ENCODE data around the gene MAP3K3.

The MAP3K3 gene

GRCh38 chr17:63694950-63695773 is 72.9 kb downstream of the MAP3K3 start:
- DNase-seq = peak; percentile 22

GRCh38 chr17:63695889-63696288 is 73.7 kb downstream of the MAP3K3 start:
- no peak for DNase-seq

- DNase-seq = peak; percentile 56
Observed at GRCh38 chr17:63696381-63696961, 74.3 kb downstream of the MAP3K3 start.

- DNase-seq = peak; percentile 89
Observed at GRCh38 chr17:63697341-63698286, 75.4 kb downstream of the MAP3K3 start.

- DNase-seq = no peak
Observed at GRCh38 chr17:63698381-63698885, 76.2 kb downstream of the MAP3K3 start.

GRCh38 chr17:63698886-63699637 is 76.8 kb downstream of the MAP3K3 start:
- DNase-seq = peak; percentile 95

- DNase-seq = peak; percentile 89
Observed at GRCh38 chr17:63699638-63700527, 77.7 kb downstream of the MAP3K3 start, which contains the start of gene LIMD2. TSS of gene LIMD2 (minus strand) at chr17:63700125. CDS start at chr17:63699298, 827 bp downstream.

- DNase-seq = peak; percentile 58
Observed at GRCh38 chr17:63700528-63701455, 78.6 kb downstream of the MAP3K3 start.

GRCh38 chr17:63701456-63701820 is 79.2 kb downstream of the MAP3K3 start:
- no peak for DNase-seq

GRCh38 chr17:63701868-63702720 is 79.9 kb downstream of the MAP3K3 start:
- DNase-seq = peak; percentile 83

GRCh38 chr17:63702721-63703015 is 80.5 kb downstream of the MAP3K3 start:
- DNase-seq = no peak

GRCh38 chr17:63703029-63703428 is 80.8 kb downstream of the MAP3K3 start:
- DNase-seq = no peak

GRCh38 chr17:63703556-63704258 is 81.5 kb downstream of the MAP3K3 start:
- no peak for DNase-seq

- DNase-seq = no peak
Observed at GRCh38 chr17:63704259-63704576, 82.0 kb downstream of the MAP3K3 start.

- DNase-seq = no peak
Observed at GRCh38 chr17:63704836-63705235, 82.6 kb downstream of the MAP3K3 start.

- DNase-seq = no peak
Observed at GRCh38 chr17:63705657-63706056, 83.4 kb downstream of the MAP3K3 start.

GRCh38 chr17:63706336-63707082 is 84.3 kb downstream of the MAP3K3 start:
- no peak for DNase-seq

- no peak for DNase-seq
Observed at GRCh38 chr17:63707151-63707550, 84.9 kb downstream of the MAP3K3 start.
